T47D (cell line): ENCODE data around the gene PCDHGC3.

Experiments
- DNase-seq, 2 experiments: peaks; one replicate each; pipeline versions ENCODE4 v3.0.0 to v3.0.0-alpha.2; 2011 to 2012; ENCODE audit warnings: low read depth in 1 of 2, low spot score in 1 of 2
- JUND ChIP-seq: IDR thresholded peaks from 2 replicates; pipeline ENCODE4 v1.6.1; 2012; ENCODE audit warnings: low read depth
- in situ Hi-C: cut with HindIII; loops from 2 replicates; pipeline ENCODE4 v1.10.0; 2016; ENCODE audit warnings: low sequenced_read_pairs, low pct_unique_long_range_greater_than_20kb

Gene PCDHGC3

DNA sequence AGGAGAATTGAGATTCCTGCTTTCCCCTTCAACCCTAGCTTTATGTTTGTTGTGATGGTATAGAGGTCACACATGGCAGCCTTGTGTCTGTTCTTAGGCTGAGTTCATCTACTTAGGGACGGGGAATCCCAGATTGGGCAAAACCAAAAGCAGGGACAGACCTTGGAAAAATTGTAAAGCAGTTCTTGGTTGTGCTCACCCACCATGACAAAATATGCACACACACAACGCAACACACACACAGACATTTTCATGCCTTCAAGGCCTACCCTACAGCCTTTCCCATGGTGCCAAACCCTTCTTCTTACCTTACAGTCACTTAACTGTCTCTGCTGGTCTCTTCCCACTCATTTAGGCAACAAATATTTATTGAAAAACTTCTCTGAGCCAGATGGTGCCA lies 27.9 kb downstream of the PCDHGC3 start:
- in situ Hi-C loops = no loop called here

DNA sequence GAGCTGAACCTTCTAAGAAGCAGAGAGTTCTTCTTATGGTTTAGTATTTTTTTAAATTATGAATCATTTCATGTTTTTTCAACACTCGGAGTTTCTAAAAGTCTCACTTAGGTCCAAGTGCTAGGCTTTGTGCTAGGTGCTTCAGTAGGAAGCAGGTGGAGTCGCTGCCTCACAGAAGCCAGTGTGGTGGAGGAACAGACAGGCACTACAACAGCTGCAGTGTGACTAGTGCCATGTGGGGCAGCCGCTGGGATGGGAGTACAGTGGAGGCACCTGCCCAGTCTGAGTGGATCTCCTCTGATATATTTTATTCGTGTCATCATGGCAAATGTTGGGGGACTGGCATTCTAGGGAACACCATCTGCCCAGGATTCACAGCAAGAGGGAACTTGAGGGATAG lies 28.4 kb downstream of the PCDHGC3 start:
- in situ Hi-C loops = no loop called here
- no peak for TF ChIP-seq JUND

More for the DNA sequence above, 27.9 kb downstream of the PCDHGC3 start:
- TF ChIP-seq JUND = no peak
- DNase-seq = no peak

DNA sequence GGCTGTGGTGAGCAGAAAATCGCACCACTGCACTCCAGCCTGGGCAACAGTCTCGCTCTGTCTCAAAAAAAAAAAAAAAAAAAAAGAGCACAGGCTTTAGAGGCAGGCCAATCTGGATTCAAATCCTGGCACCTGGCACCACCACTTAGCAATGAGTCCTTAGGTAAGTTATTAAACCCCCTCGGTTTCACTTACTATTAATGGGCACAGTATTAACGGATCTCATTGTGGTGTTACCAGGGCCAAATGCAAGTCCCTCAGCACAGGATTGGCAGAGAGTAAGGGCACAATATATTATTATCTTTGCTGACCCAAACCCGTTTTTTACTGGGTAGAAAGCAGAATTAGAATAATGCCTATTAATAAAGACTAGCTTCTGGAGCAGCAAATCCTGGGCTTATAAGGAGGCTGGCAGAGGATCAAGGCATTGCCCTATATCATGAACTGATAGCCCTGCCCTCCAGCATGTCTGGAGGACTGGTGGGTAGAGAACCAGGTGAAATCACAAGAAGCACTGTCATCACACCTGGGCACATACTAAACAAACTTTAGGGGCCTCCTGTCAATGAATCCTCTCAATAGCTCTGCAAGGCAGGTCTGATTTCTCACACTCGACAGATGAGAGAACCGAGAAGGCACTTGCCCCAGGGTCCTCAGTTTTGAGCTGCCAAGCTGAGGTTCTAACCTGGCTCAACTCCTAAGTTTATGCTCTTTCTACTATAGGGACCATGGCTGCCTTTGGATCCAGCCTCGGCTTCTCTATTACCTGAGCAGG lies 30.8 kb downstream of the PCDHGC3 start:
- no peak for DNase-seq
- TF ChIP-seq JUND = no peak
- in situ Hi-C loops = no loop called here

More for the DNA sequence above, 28.4 kb downstream of the PCDHGC3 start:
- DNase-seq = no peak

DNA sequence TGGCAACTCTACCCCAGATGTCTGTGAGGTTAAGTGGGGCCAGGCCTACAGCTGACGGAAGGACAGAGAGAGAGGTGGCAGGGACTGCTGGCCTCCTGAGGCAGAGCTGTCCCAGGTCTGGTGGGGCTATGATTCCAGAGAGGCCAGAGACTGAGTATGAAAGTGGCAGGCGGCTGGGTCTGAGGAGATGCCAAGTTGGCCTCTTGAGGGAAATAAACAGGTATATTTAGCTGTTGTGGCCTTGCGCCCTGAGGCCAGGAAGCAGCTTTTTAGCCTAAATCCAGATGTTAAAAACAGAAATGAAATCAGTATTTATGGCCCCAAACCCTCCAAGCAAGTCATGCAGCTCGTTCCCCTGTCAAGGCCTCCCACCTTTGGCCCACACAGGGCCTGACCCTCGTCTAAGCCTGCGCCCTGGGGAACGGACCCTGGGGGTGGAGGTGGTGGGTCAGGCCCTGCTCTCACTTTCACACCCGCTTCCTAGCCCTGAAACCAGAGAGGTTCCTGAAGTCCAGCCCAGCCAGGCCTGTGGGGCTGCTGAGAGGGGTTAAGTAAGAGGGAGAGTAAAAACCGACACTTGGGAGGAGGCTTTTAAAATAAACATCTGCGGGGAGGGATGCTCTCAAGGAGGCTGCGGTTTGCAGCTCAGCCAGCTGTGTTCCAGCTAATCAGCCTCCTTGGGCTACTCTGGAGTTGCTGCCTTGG lies 31.8 kb downstream of the PCDHGC3 start:
- no peak for DNase-seq
- in situ Hi-C loops = no loop called here
- TF ChIP-seq JUND = no peak

DNA sequence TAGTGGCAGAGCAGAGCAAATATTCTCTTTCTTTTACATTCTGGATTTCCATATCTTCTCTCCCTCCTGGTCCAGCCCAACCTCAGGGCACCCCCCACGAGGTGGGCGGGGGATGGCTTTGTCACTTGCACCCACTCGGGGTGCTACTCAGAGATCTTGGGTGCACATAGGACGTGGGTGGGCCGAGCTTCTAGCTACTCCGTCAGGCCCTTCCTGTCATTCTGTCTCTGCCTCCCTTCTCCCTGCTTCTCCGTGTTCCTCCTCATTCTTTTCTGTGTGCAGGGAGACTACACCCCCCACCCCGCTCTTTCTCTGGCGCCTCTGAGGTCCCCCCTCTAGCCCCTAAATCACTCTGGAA lies 32.7 kb downstream of the PCDHGC3 start:
- DNase-seq = no peak
- in situ Hi-C loops = no loop called here
- TF ChIP-seq JUND = no peak

DNA sequence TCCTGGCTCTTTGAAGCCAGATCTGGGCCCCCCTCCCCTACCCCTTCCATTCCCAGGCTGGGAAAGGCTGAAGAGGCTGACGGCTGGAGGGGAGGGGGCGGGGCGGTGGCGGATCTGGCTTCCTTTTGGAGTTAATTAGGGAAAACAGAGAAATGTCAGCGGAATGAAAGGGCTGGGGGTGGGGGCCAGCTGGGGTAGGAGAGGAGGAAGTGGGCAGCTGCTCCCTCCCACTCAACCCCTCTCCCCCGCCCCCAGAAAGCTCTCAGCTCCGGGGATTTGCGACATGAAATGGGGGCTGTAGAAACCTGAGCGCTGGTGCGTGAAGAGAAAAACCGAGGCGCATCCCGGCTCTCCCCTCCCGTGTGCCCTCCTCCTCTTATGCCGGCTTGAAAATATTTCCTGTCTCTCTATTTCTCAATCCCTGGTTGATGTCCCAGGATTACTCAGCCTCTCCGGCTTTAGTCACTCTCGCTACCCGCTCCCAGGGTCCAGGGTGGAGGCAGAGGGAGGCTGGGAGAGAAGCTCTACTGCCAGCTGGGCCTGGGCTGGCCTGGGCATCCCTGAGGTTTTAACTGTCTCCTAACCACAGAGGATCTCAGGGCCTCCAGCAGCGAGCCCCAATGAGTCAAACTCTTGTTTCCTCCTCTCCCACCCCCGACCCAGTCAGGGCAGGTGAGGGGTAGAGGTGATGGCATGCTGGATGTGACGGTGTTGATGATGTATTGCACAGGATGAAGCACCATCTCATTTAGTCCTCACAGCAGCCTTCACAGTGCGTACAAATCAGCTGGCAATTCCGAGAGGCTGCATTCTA lies 33.2 kb downstream of the PCDHGC3 start:
- in situ Hi-C loops = no loop called here
- DNase-seq = no peak
- TF ChIP-seq JUND = no peak

DNA sequence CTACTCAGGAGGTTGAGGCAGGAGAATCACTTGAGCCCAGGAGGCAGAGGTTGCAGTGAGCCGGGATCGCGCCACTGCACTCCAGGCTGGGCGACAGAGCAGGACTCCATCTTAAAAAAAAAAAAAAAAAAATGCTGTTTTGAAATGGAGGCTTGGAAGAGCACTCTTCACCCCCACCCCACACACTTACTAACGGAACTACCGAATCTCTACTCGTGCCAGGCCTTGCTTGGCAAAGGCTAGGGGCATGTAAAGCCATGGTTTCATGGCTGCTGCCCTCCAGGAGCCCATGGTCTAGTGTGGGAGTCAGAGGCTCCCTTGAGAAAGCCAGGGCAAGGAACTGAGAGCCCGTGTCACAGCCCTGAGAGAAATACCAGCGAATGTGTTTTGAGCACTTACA lies 34.4 kb downstream of the PCDHGC3 start:
- no peak for TF ChIP-seq JUND
- DNase-seq = no peak
- in situ Hi-C loops = no loop called here

DNA sequence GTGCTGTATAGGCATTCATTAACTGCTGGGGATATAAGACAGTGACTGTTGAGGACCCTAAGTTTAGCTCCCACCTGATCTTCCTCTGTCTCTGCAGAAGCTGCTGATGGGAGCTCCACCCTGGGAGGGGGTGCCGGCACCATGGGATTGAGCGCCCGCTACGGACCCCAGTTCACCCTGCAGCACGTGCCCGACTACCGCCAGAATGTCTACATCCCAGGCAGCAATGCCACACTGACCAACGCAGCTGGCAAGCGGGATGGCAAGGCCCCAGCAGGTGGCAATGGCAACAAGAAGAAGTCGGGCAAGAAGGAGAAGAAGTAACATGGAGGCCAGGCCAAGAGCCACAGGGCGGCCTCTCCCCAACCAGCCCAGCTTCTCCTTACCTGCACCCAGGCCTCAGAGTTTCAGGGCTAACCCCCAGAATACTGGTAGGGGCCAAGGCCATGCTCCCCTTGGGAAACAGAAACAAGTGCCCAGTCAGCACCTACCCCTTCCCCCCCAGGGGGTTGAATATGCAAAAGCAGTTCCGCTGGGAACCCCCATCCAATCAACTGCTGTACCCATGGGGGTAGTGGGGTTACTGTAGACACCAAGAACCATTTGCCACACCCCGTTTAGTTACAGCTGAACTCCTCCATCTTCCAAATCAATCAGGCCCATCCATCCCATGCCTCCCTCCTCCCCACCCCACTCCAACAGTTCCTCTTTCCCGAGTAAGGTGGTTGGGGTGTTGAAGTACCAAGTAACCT lies 35.3 kb downstream of the PCDHGC3 start:
- no peak for DNase-seq
- TF ChIP-seq JUND = no peak
- in situ Hi-C loops = no loop called here

DNA sequence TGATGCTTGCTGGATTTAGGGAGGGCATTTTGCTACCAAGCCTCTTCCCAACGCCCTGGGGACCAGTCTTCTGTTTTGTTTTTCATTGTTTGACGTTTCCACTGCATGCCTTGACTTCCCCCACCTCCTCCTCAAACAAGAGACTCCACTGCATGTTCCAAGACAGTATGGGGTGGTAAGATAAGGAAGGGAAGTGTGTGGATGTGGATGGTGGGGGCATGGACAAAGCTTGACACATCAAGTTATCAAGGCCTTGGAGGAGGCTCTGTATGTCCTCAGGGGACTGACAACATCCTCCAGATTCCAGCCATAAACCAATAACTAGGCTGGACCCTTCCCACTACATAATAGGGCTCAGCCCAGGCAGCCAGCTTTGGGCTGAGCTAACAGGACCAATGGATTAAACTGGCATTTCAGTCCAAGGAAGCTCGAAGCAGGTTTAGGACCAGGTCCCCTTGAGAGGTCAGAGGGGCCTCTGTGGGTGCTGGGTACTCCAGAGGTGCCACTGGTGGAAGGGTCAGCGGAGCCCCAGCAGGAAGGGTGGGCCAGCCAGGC lies 36.1 kb downstream of the PCDHGC3 start:
- DNase-seq = no peak
- no peak for TF ChIP-seq JUND
- in situ Hi-C loops = no loop called here

DNA sequence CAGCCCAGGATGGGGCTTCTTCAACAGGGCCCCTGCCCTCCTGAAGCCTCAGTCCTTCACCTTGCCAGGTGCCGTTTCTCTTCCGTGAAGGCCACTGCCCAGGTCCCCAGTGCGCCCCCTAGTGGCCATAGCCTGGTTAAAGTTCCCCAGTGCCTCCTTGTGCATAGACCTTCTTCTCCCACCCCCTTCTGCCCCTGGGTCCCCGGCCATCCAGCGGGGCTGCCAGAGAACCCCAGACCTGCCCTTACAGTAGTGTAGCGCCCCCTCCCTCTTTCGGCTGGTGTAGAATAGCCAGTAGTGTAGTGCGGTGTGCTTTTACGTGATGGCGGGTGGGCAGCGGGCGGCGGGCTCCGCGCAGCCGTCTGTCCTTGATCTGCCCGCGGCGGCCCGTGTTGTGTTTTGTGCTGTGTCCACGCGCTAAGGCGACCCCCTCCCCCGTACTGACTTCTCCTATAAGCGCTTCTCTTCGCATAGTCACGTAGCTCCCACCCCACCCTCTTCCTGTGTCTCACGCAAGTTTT lies 36.7 kb downstream of the PCDHGC3 start:
- peak; percentile 88 to 94 for DNase-seq
- in situ Hi-C loops = no loop called here
- no peak for TF ChIP-seq JUND

DNA sequence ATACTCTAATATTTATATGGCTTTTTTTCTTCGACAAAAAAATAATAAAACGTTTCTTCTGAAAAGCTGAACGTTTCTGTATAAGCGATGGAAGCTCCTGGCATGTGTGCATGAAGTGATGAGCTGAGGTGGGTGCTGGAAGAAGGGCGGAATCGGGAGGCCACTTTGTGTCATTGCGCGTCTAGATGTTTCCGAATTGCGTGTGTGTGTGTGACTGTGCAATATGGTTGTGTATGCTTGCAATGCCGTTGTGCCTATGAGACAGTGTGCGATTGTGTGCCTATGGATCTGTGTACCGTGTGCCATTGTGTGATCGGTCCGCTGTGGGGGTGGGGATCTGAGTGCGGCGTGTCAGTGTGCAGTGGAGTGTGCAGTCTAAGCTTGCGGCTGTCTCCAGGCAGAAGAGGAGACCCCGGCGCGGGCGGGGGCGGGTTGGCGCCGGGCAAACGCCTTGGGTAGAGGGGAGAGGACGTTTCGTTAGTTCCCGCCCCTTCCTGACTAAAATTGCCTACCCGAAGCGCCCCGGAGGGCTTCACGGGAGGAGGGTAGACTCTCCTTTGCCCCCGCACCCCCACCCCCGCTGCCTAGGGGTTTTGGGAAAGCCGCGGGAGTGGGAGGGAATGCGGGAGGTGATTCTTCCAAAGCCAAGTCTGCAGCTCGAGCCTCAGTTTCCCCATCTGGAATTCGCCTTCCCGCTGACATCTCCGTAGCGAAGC lies 37.3 kb downstream of the PCDHGC3 start:
- no peak for TF ChIP-seq JUND
- no peak for DNase-seq
- in situ Hi-C loops = no loop called here
